Measurements from ENCODE around the gene CCDC188. TPM values are rescaled to one million over a fixed set of nuclear protein-coding genes. Genes with fewer than 3 reads are reported as not detected.
A peak's percentile ranks its signal among the peaks of the same experiment; 100 is the strongest.

Gene CCDC188
- total and polyA plus RNA-seq, 10 of the 15 experiments (the other 5 are each of a cell fraction or from before 2014, with no cell fraction given), result not detected

DNA sequence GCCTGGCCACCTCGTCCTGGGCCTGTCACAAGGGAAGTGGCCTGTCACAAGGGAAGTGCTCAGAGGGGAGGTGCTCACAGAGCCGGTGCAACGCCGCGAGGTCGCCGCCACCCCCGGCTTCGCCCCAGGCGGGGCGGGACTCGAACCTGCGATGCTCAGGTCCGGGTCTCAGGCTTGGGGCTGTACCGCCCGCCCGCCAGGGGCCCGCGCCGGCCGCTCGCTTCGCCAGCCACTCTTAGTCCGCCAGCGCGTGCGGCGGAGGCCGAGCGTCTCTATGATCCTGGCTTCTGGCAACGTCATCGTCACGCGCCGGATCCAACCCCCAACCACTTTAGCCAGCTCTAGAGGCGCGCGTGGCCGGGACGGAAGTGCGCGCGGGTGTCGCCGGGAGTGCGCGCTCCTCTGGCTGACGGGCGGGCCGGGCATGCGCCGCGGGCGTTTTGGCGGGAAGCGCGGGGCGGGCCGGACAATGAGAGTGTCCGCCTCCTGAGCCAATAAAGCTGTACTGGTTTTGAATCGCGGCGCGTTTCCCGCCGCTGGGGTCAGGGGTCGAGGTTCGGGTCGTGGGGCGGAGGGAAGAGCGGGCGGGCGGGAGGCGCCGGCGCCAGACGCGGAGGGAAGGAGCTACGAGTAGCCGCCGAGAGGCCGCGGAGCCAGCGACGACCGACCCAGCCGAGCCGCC lies 33.8 kb downstream of the CCDC188 start, which contains the start of gene TRMT2A (continued):
- TF ChIP-seq MYB (IDR thresholded peaks at IDR 0.05; ENCODE audit: borderline replicate concordance, low read depth, low read length) (no peak), YBX1 (IDR thresholded peaks at IDR 0.05) (no peak), CBX5 (IDR thresholded peaks at IDR 0.05; ENCODE audit: low read depth) (peak; percentile 92), BMI1 (IDR thresholded peaks at IDR 0.05; ENCODE audit: borderline replicate concordance) (no peak), SRF (IDR thresholded peaks at IDR 0.05; ENCODE audit: low read depth in 2 of 2, low read length in 2 of 2) (peak; percentile 24 to 50; a peak in 2 of 4 replicates), JUND (IDR thresholded peaks at IDR 0.05; ENCODE audit: low read depth, low read length) (0 out of 2 replicates have a peak, but pooled peaks have one; percentile 41), ATF7 (IDR thresholded peaks at IDR 0.05; ENCODE audit: low read depth) (no peak), RUNX3 (IDR thresholded peaks at IDR 0.05; ENCODE audit: low read length) (peak; percentile 76), CBFB (IDR thresholded peaks at IDR 0.05; ENCODE audit: low read depth) (peak; percentile 61; the same call in 1 of the 2 replicates), SP1 (IDR thresholded peaks at IDR 0.05; ENCODE audit: low read depth, low read length) (peak; percentile 62)
- TF ChIP-seq, protein P1, sequence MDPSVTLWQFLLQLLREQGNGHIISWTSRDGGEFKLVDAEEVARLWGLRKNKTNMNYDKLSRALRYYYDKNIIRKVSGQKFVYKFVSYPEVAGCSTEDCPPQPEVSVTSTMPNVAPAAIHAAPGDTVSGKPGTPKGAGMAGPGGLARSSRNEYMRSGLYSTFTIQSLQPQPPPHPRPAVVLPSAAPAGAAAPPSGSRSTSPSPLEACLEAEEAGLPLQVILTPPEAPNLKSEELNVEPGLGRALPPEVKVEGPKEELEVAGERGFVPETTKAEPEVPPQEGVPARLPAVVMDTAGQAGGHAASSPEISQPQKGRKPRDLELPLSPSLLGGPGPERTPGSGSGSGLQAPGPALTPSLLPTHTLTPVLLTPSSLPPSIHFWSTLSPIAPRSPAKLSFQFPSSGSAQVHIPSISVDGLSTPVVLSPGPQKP (IDR thresholded peaks at IDR 0.05; ENCODE audit: low read depth, low read length), result peak; percentile 72
- TF ChIP-seq, protein P2, sequence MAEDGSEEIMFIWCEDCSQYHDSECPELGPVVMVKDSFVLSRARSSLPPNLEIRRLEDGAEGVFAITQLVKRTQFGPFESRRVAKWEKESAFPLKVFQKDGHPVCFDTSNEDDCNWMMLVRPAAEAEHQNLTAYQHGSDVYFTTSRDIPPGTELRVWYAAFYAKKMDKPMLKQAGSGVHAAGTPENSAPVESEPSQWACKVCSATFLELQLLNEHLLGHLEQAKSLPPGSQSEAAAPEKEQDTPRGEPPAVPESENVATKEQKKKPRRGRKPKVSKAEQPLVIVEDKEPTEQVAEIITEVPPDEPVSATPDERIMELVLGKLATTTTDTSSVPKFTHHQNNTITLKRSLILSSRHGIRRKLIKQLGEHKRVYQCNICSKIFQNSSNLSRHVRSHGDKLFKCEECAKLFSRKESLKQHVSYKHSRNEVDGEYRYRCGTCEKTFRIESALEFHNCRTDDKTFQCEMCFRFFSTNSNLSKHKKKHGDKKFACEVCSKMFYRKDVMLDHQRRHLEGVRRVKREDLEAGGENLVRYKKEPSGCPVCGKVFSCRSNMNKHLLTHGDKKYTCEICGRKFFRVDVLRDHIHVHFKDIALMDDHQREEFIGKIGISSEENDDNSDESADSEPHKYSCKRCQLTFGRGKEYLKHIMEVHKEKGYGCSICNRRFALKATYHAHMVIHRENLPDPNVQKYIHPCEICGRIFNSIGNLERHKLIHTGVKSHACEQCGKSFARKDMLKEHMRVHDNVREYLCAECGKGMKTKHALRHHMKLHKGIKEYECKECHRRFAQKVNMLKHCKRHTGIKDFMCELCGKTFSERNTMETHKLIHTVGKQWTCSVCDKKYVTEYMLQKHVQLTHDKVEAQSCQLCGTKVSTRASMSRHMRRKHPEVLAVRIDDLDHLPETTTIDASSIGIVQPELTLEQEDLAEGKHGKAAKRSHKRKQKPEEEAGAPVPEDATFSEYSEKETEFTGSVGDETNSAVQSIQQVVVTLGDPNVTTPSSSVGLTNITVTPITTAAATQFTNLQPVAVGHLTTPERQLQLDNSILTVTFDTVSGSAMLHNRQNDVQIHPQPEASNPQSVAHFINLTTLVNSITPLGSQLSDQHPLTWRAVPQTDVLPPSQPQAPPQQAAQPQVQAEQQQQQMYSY (CRISPR knock-in tag; IDR thresholded peaks at IDR 0.05), result no peak

Data from GM12878 (cell line).